H1 (cell line): ENCODE results near the gene SLC25A45. TPM values are rescaled to one million over a fixed set of nuclear protein-coding genes. Genes with fewer than 3 reads are reported as not detected.
A peak's percentile ranks its signal among the peaks of the same experiment; 100 is the strongest.

Experiments used
- CTCF ChIA-PET: fragments of 300-600 bp; sonication (Branson Sonifier 250); formaldehyde crosslinking; loops from one replicate; lab custom pipeline; 2021; ENCODE audit not compliant: partially characterized antibody; lab: Charles Lee
- POLR2A ChIA-PET: fragments of 300-600 bp; sonication (Branson Sonifier 250); formaldehyde crosslinking; loops from one replicate; lab custom pipeline; 2021; ENCODE audit warnings: inconsistent platforms; ENCODE audit not compliant: partially characterized antibody; lab: Charles Lee
- DNase-seq, 2 experiments: peaks; one replicate each; pipeline versions ENCODE4 v3.0.0 to v3.0.0-alpha.2; 2010 to 2022; ENCODE audit warnings: low spot score in 2 of 2, low read depth in 1 of 2, mixed read lengths in 1 of 2
- FAIRE-seq: peaks from 2 replicates; lab custom pipeline; 2011; peaks lifted over from hg19 to GRCh38; lab: Jason Lieb, UNC
- H2AFZ ChIP-seq: 2 replicates; pipeline ENCODE4 v1.8.1; 2012; ENCODE audit warnings: low read length, inconsistent platforms
- H2AK5ac ChIP-seq: 2 replicates; pipeline ENCODE4 v1.6.1; 2013; ENCODE audit warnings: low read depth, low read length
- H2BK120ac ChIP-seq: replicated peaks from 2 replicates; pipeline ENCODE3; 2013; ENCODE audit warnings: low read depth, low read length, inconsistent platforms
- H2BK12ac ChIP-seq: 2 replicates; pipeline ENCODE4 v1.6.1; 2013; ENCODE audit warnings: low read depth, low read length
- H2BK15ac ChIP-seq: 2 replicates; pipeline ENCODE4 v1.6.1; 2013; ENCODE audit warnings: low read length
- H2BK20ac ChIP-seq: 2 replicates; pipeline ENCODE4 v1.6.1; 2013; ENCODE audit warnings: low read length
- H2BK5ac ChIP-seq: 2 replicates; pipeline ENCODE4 v1.6.1; 2013; ENCODE audit warnings: low read depth, low read length
- H3K14ac ChIP-seq: 2 replicates; pipeline ENCODE4 v1.6.1; 2013; ENCODE audit warnings: inconsistent platforms; ENCODE audit not compliant: insufficient read length
- H3K18ac ChIP-seq: 2 replicates; pipeline ENCODE4 v1.6.1; 2013; ENCODE audit warnings: low read length; ENCODE audit errors: extremely low read depth
- H3K23ac ChIP-seq: 2 replicates; pipeline ENCODE4 v1.6.1; 2013; ENCODE audit warnings: inconsistent platforms; ENCODE audit not compliant: insufficient read length
- H3K23me2 ChIP-seq: 2 replicates; pipeline ENCODE4 v1.6.1; 2013; ENCODE audit warnings: low read depth, low read length
- H3K27ac ChIP-seq: 2 replicates; pipeline ENCODE4 v1.6.1; 2011; ENCODE audit warnings: low read depth, low read length, inconsistent platforms
- H3K27me3 ChIP-seq, 4 experiments: replicated peaks in 1 of 4; 1 replicate in 1 of 4; 2 replicates in 3 of 4; pipeline versions ENCODE4 v1.6.1 to v1.8.1; 2011 to 2013; ENCODE audit warnings: low read length in 3 of 4, mild to moderate bottlenecking in 3 of 4, inconsistent platforms in 2 of 4, mixed read lengths in 2 of 4, moderate library complexity in 1 of 4; ENCODE audit not compliant: control insufficient read depth in 3 of 4, insufficient read depth in 3 of 4; ENCODE audit errors: extremely low read depth in 1 of 4
- H3K36me3 ChIP-seq, 4 experiments: 2 replicates each; pipeline versions ENCODE4 v1.6.1 to v1.8.1; 2011 to 2013; ENCODE audit warnings: mild to moderate bottlenecking in 4 of 4, low read length in 3 of 4, moderate library complexity in 2 of 4, control low read depth in 1 of 4, inconsistent platforms in 1 of 4; ENCODE audit not compliant: insufficient read depth in 4 of 4, control insufficient read depth in 2 of 4
- H3K4ac ChIP-seq: replicated peaks from 2 replicates; pipeline ENCODE3; 2013; ENCODE audit warnings: low read length, low read depth, mixed read lengths, inconsistent platforms; ENCODE audit not compliant: insufficient read length
- H3K4me1 ChIP-seq, 4 experiments: replicated peaks in 1 of 4; 1 replicate in 1 of 4; 2 replicates in 3 of 4; pipeline versions ENCODE4 v1.6.1 to v1.8.1; 2011 to 2013; ENCODE audit warnings: low read length in 3 of 4, inconsistent platforms in 2 of 4, mixed read lengths in 1 of 4; ENCODE audit not compliant: insufficient read depth in 4 of 4, control insufficient read depth in 3 of 4
- H3K4me2 ChIP-seq, 2 experiments: 2 replicates each; pipeline versions ENCODE4 v1.6.1 to v1.8.1; 2011 to 2013; ENCODE audit warnings: low read depth in 2 of 2, low read length in 2 of 2, control low read depth in 1 of 2, inconsistent platforms in 1 of 2, mild to moderate bottlenecking in 1 of 2; ENCODE audit not compliant: insufficient read depth in 1 of 2
- H3K4me3 ChIP-seq, 4 experiments: fragments of 200-600, 300-600 bp in 1 of 4; sonication (generic), shearing (Covaris generic), sonication (Bioruptor Twin) in 1 of 4; 2 replicates each; pipeline versions ENCODE4 v1.5.1 to v1.8.1; 2011 to 2016; ENCODE audit warnings: low read length in 4 of 4, low read depth in 3 of 4, control low read depth in 2 of 4, inconsistent platforms in 2 of 4, mild to moderate bottlenecking in 2 of 4, mixed read lengths in 1 of 4, moderate library complexity in 1 of 4; ENCODE audit not compliant: insufficient read depth in 2 of 4; ENCODE audit errors: extremely low read depth in 1 of 4
- H3K56ac ChIP-seq: replicated peaks from 2 replicates; pipeline ENCODE3; 2013; ENCODE audit warnings: low read depth, mild to moderate bottlenecking, mixed read lengths, low read length, inconsistent platforms; ENCODE audit not compliant: insufficient read length
- H3K79me1 ChIP-seq: 2 replicates; pipeline ENCODE4 v1.6.1; 2013; ENCODE audit warnings: low read depth, low read length, control low read depth
- H3K79me2 ChIP-seq, 2 experiments: 2 replicates each; pipeline versions ENCODE4 v1.6.1 to v1.8.1; 2012 to 2013; ENCODE audit warnings: low read length in 2 of 2, mild to moderate bottlenecking in 2 of 2, inconsistent platforms in 1 of 2; ENCODE audit not compliant: insufficient read depth in 2 of 2, control insufficient read depth in 1 of 2
- H3K9ac ChIP-seq, 4 experiments: replicated peaks in 1 of 4; 1 replicate in 1 of 4; 2 replicates in 3 of 4; pipeline versions ENCODE4 v1.6.1 to v1.8.1; 2011 to 2013; ENCODE audit warnings: low read depth in 3 of 4, low read length in 3 of 4, control low read depth in 2 of 4, mild to moderate bottlenecking in 2 of 4, moderate library complexity in 2 of 4, inconsistent platforms in 1 of 4; ENCODE audit errors: extremely low read depth in 1 of 4
- H3K9me3 ChIP-seq, 2 experiments: 2 replicates each; pipeline versions ENCODE4 v1.6.1 to v1.8.1; 2012 to 2013; ENCODE audit warnings: mild to moderate bottlenecking in 2 of 2, moderate library complexity in 2 of 2, control low read depth in 1 of 2, inconsistent platforms in 1 of 2, low read depth in 1 of 2, low read length in 1 of 2, mixed read lengths in 1 of 2; ENCODE audit not compliant: insufficient read depth in 2 of 2
- H4K20me1 ChIP-seq, 2 experiments: replicated peaks in 1 of 2; 2 replicates each; pipeline versions ENCODE3 to v1.8.1; 2011 to 2013; ENCODE audit warnings: inconsistent platforms in 2 of 2, low read length in 2 of 2, mild to moderate bottlenecking in 1 of 2; ENCODE audit not compliant: insufficient read depth in 2 of 2, control insufficient read depth in 1 of 2
- H4K5ac ChIP-seq: 2 replicates; pipeline ENCODE4 v1.6.1; 2013; ENCODE audit warnings: low read length, low read depth, mixed read lengths, inconsistent platforms; ENCODE audit not compliant: insufficient read length
- H4K8ac ChIP-seq: 2 replicates; pipeline ENCODE4 v1.8.0; 2013; ENCODE audit warnings: mild to moderate bottlenecking, moderate library complexity, low read length, inconsistent platforms; ENCODE audit not compliant: insufficient read depth; ENCODE audit errors: extremely low read depth
- H4K91ac ChIP-seq: replicated peaks from 2 replicates; pipeline ENCODE3; 2013; ENCODE audit warnings: low read length, mixed read lengths, inconsistent platforms; ENCODE audit not compliant: insufficient read length
- BACH1 ChIP-seq: IDR thresholded peaks from 2 replicates; pipeline ENCODE4 v1.6.1; 2012; ENCODE audit warnings: low read length, improper control_type of control experiment
- EGR1 ChIP-seq: IDR thresholded peaks from 2 replicates; pipeline ENCODE4 v1.6.1; 2011; ENCODE audit warnings: low read depth, low read length, borderline replicate concordance
- GABPA ChIP-seq: IDR thresholded peaks from 2 replicates; pipeline ENCODE4 v1.6.1; 2011; ENCODE audit warnings: mild to moderate bottlenecking, low read length, moderate library complexity, borderline replicate concordance; ENCODE audit not compliant: insufficient read depth
- POLR2AphosphoS5 ChIP-seq: IDR thresholded peaks from 2 replicates; pipeline ENCODE4 v1.6.1; 2011; ENCODE audit warnings: low read depth, low read length
- POU5F1 ChIP-seq: IDR thresholded peaks from 2 replicates; pipeline ENCODE4 v1.6.1; 2011; ENCODE audit warnings: low read depth, mild to moderate bottlenecking, low read length, moderate library complexity
- RAD21 ChIP-seq, 2 experiments: IDR thresholded peaks in 1 of 2; conservative IDR thresholded peaks in 1 of 2; 2 replicates each; pipeline ENCODE4 v1.6.1; 2011; ENCODE audit warnings: low read depth in 2 of 2, low read length in 2 of 2, improper control_type of control experiment in 1 of 2, inconsistent platforms in 1 of 2, mild to moderate bottlenecking in 1 of 2, moderate library complexity in 1 of 2
- RFX5 ChIP-seq: IDR thresholded peaks from 2 replicates; pipeline ENCODE4 v1.6.1; 2011; ENCODE audit warnings: low read depth, low read length, improper control_type of control experiment, borderline replicate concordance
- RNF2 ChIP-seq: fragments of 200-900, 300-1000 bp; sonication (generic); IDR thresholded peaks from 2 replicates; pipeline ENCODE4 v1.7.1; 2016; ENCODE audit warnings: borderline replicate concordance, low read depth, mild to moderate bottlenecking, antibody characterized with exemption, low read length; ENCODE audit not compliant: poor library complexity, severe bottlenecking; ENCODE audit errors: missing control alignments
- RXRA ChIP-seq: IDR thresholded peaks from 2 replicates; pipeline ENCODE4 v1.6.1; 2011; ENCODE audit warnings: low read depth, mild to moderate bottlenecking, low read length, moderate library complexity; ENCODE audit not compliant: insufficient read depth
- YY1 ChIP-seq: IDR thresholded peaks from 2 replicates; pipeline ENCODE4 v1.6.1; 2011; ENCODE audit warnings: low read depth, mild to moderate bottlenecking, low read length
- WGBS, 2 experiments: shearing (Covaris generic) in 1 of 2; methylation state at CpG; one replicate each; pipeline versions ENCODE4 v1.1.6 to v1.1.7; 2013 to 2015; ENCODE audit warnings: low lambda C conversion rate in 2 of 2, mixed read lengths in 2 of 2, inconsistent platforms in 1 of 2, low coverage in 1 of 2, missing lambda C conversion rate in 1 of 2; ENCODE audit not compliant: insufficient replicate concordance in 2 of 2, insufficient coverage in 1 of 2, insufficient read length in 1 of 2; ENCODE audit errors: extremely low coverage in 1 of 2, missing lambda C conversion rate in 1 of 2; 5-methylcytosine and 5-hydroxymethylcytosine counted together
- polyA plus RNA-seq, 7 experiments: library from polyadenylated mRNA; depleted of rRNA in 3 of 7; stranded (reverse) in 5 of 7; unstranded in 2 of 7; fragments of >200 nt in 5 of 7; fragments of 200-250 nt in 2 of 7; gene quantifications; 1 replicate in 5 of 7; 2 replicates in 1 of 7; 4 replicates in 1 of 7; pipeline versions ENCODE4 v1.2.1 to v1.2.3, GENCODE V29; 2011 to 2013; ENCODE audit warnings: missing spikeins in 2 of 7, mixed read lengths in 2 of 7
- total RNA-seq: library from RNA; stranded (reverse); fragmentation: NEBNext Ultra II Directional; extraction: Animal tissue kit (Norgen Biotek cat#: 25700); gene quantifications from 2 replicates; pipeline ENCODE4 v1.2.1, GENCODE V29; 2021

SLC25A45 gene
- total and polyA plus RNA-seq, 2 of the 8 experiments (the other 6 are each of a cell fraction or from before 2014, with no cell fraction given), result 0.54 to 0.59 TPM

- POLR2A ChIA-PET, result interaction anchor here (0.9 to 3.9 kb wide), 9 partner anchors 43 to 133 kb away, joined by 3 to 16 read pairs (median 3); partner anchors contain the start of genes MALAT1 and NEAT1
- H3K23ac ChIP-seq, result no peak overlapping the region
- no peaks in the 10 kb centered on the region for H3K36me3 ChIP-seq
- H2AFZ ChIP-seq, result no peak overlapping the region
- DNase-seq (no peak), FAIRE-seq (no peak)
- H3K79me2 ChIP-seq, result no peaks in the 10 kb centered on the region
- no peak overlapping the region for H3K27ac ChIP-seq
- H3K4me3 ChIP-seq, result no peak overlapping the region
- CTCF ChIA-PET, result interaction anchor here (0.6 to 2.8 kb wide), 10 partner anchors 11 to 220 kb away, joined by 3 to 17 read pairs (median 4); no protein-coding TSS in a partner anchor
- TF ChIP-seq RNF2 (no peak), RAD21 (IDR thresholded peaks at IDR 0.05 in 1 of 2, conservative IDR thresholded peaks at IDR 0.05 in 1 of 2; ENCODE audit: low read depth in 2 of 2, low read length in 2 of 2) (no peak), EGR1 (no peak), BACH1 (no peak), RXRA (no peak), POLR2AphosphoS5 (no peak), YY1 (no peak), POU5F1 (no peak), GABPA (no peak), RFX5 (no peak)
- H3K4ac ChIP-seq, result no peak overlapping the region
- H2BK15ac ChIP-seq, result no peak overlapping the region; the same call in 1 of the 2 replicates
- 91% methylated on average over 14 of the region's 14 CpGs; no CpG with 5 or more reads in 1 of the 2 experiments for WGBS, 2 experiments
- peak overlapping the region; percentile 5; the same call in 1 of the 2 replicates for H2BK5ac ChIP-seq
- no peak overlapping the region for H2AK5ac ChIP-seq
- H3K9me3 ChIP-seq, result no peaks in the 10 kb centered on the region
- no peaks in the 10 kb centered on the region for H3K23me2 ChIP-seq
- no peak overlapping the region for H4K5ac ChIP-seq
- no peak overlapping the region for H3K4me2 ChIP-seq
- H3K14ac ChIP-seq, result no peak overlapping the region
- H4K8ac ChIP-seq, result peak overlapping the region; percentile 76; the same call in 1 of the 2 replicates
- H2BK20ac ChIP-seq, result no peak overlapping the region
- H3K18ac ChIP-seq, result no peak overlapping the region
- no peak overlapping the region for H2BK12ac ChIP-seq
- H2BK120ac ChIP-seq, result no peak overlapping the region
- H3K27me3 ChIP-seq, result no peaks in the 10 kb centered on the region
- no peak overlapping the region for H4K91ac ChIP-seq
- H3K9ac ChIP-seq, result no peak overlapping the region
- H4K20me1 ChIP-seq, result no peaks in the 10 kb centered on the region
- H3K56ac ChIP-seq, result no peak overlapping the region
- no peaks in the 10 kb centered on the region for H3K4me1 ChIP-seq
- H3K79me1 ChIP-seq, result no peaks in the 10 kb centered on the region
Observed at GRCh38 chr11:65373839-65374580, 8.4 kb downstream of the SLC25A45 start.
